Cerebellar nuclear complex (tissue), 1 donor: ENCODE measurements around the gene EXO1.

Experiments
- DNase-seq, 2 experiments: peaks; one replicate each; lab custom pipeline; 2025; lab: John Stamatoyannopoulos, UW

EXO1 gene

GRCh38 chr1:241891296-241891695 lies 43.3 kb downstream of the EXO1 start:
- no peak for DNase-seq

GRCh38 chr1:241894016-241894415 lies 46.0 kb downstream of the EXO1 start:
- no peak for DNase-seq

- no peak for DNase-seq
Measured at GRCh38 chr1:241895013-241895412, 47.0 kb downstream of the EXO1 start.

GRCh38 chr1:241896670-241896962 lies 48.6 kb downstream of the EXO1 start:
- no peak for DNase-seq

- DNase-seq = no peak
Measured at GRCh38 chr1:241899210-241899609, 51.2 kb downstream of the EXO1 start.

- DNase-seq = no peak
Measured at GRCh38 chr1:241900381-241900780, 52.4 kb downstream of the EXO1 start.

GRCh38 chr1:241902391-241903065 lies 54.5 kb downstream of the EXO1 start:
- DNase-seq = no peak

- no peak for DNase-seq
Measured at GRCh38 chr1:241916196-241916595, 68.2 kb downstream of the EXO1 start.

GRCh38 chr1:241917487-241917886 lies 69.5 kb downstream of the EXO1 start:
- DNase-seq = no peak

- DNase-seq = no peak
Measured at GRCh38 chr1:241918879-241919278, 70.9 kb downstream of the EXO1 start.

GRCh38 chr1:241924080-241924808 lies 76.2 kb downstream of the EXO1 start:
- no peak for DNase-seq

- DNase-seq = no peak
Measured at GRCh38 chr1:241926141-241926540, 78.1 kb downstream of the EXO1 start.

- no peak for DNase-seq
Measured at GRCh38 chr1:241927321-241927720, 79.3 kb downstream of the EXO1 start.

GRCh38 chr1:241932845-241933244 lies 84.8 kb downstream of the EXO1 start:
- no peak for DNase-seq

GRCh38 chr1:241934201-241934848 lies 86.3 kb downstream of the EXO1 start:
- peak; percentile 40 to 51 for DNase-seq

GRCh38 chr1:241934866-241935265 lies 86.9 kb downstream of the EXO1 start:
- no peak for DNase-seq
